GM12801 (cell line): ENCODE results near the gene ARL13B.

Experiments
- TF ChIP-seq, protein P1 (sequence below): IDR thresholded peaks from one replicate; pipeline ENCODE4 v1.5.1; 2011; ENCODE audit warnings: control low read depth; ENCODE audit not compliant: insufficient read length; ENCODE audit errors: extremely low read depth

Gene ARL13B

DNA sequence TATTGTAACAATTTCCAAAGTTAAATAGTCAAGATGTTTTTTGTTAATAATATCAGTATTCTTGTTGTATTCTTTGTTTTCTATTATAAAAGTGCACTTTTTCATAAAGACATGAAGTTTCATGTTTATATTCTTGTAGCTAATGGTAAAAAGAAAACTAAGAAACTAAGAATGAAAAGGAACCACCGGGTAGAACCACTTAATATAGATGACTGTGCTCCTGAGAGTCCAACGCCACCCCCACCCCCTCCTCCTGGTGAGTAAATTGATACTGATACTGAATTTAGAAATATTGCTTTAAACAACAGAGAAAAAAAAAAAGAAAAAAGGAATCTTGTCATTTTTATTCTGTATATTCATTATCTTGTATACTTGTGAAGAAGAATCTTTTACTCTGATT is 69.3 kb downstream of the ARL13B start:
- TF ChIP-seq, protein P1, sequence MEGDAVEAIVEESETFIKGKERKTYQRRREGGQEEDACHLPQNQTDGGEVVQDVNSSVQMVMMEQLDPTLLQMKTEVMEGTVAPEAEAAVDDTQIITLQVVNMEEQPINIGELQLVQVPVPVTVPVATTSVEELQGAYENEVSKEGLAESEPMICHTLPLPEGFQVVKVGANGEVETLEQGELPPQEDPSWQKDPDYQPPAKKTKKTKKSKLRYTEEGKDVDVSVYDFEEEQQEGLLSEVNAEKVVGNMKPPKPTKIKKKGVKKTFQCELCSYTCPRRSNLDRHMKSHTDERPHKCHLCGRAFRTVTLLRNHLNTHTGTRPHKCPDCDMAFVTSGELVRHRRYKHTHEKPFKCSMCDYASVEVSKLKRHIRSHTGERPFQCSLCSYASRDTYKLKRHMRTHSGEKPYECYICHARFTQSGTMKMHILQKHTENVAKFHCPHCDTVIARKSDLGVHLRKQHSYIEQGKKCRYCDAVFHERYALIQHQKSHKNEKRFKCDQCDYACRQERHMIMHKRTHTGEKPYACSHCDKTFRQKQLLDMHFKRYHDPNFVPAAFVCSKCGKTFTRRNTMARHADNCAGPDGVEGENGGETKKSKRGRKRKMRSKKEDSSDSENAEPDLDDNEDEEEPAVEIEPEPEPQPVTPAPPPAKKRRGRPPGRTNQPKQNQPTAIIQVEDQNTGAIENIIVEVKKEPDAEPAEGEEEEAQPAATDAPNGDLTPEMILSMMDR: no peak

DNA sequence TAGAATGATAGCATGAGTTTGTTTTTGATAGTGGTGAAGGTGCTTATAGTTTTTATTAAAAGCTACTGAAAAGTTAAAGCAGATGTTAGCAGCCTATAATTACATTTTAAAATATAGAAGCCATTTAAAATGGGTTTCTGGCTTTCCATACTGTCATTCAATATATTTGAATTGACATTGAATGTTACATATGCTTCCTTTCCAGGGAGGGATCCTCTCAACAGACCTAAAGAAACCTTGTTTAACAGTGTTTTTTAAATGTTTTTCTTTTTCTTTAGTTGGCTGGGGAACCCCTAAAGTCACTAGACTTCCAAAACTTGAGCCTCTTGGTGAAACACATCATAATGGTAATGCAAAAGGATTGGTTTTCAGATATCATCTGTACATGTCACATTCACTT is 70.6 kb downstream of the ARL13B start:
- TF ChIP-seq, protein P1: no peak

DNA sequence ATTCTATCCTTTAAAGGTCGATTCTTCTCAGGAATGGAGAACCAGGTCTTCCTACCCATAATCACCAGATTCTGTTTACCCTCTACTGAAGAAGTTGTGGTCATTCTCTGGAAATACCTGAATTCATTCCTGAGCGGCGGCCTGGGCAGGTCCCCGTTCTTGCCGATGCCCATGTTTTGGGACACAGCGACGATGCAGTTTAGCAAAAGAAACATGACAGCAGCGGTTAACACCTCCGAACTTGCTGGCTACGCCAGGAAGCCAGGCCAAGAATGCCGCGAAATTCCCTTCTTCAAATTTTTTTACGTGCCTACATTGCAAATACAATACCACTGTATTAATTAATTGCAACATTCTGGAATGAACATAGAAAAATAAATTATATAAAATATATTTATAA is 81.3 kb downstream of the ARL13B start:
- TF ChIP-seq, protein P1: no peak

DNA sequence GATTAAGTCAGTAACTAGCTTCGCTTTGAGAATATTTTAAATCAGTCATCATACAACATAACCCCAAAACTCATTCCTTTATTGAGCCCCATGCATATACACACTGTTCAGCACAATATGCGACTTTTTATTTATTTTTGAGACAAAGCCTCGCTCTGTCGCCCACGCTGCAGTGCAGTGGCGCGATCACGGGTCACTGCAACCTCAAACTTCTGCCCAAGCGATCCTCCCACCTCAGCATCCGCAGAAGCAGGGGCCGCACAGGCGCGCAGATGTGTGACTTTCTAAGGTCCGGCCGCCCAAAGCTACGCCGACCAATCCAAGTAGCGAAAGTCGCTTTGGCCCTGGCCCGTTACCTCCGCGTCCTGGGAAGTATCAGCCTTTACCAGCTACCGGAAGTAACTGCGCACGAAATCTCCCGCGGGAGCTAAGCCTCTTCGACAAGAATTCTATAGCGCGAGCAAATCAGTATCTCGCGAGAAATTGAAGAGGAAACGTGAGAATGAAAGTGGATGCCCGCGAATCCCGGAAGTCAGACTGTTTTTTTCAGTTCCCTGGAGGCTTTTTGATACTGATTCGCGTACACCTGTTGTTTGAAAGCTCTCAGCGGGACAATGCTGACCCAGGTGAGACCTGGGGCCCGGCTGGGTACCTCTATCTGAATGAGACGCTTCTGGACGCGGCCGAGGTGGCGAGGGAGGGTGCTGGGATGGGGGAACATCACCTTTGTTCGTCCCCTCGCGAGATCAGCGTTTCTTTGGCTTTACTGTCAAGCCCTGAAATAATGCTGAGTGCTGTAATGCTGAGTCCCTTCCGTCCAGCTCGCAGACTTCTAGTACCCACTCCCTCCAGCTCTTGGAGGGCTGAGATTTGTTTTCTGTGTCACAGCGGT is 82.8 kb downstream of the ARL13B start, which contains the start of the genes DHFR2 and NSUN3:
Gene DHFR2 (minus strand): TSS at position 404 of the 892 bp plus-strand sequence. CDS start 1,405 bp downstream, outside the sequence.
Gene NSUN3 (plus strand): TSS at position 549 of the 892 bp plus-strand sequence. CDS start 66 bp downstream, at position 615.
- TF ChIP-seq, protein P1: no peak

DNA sequence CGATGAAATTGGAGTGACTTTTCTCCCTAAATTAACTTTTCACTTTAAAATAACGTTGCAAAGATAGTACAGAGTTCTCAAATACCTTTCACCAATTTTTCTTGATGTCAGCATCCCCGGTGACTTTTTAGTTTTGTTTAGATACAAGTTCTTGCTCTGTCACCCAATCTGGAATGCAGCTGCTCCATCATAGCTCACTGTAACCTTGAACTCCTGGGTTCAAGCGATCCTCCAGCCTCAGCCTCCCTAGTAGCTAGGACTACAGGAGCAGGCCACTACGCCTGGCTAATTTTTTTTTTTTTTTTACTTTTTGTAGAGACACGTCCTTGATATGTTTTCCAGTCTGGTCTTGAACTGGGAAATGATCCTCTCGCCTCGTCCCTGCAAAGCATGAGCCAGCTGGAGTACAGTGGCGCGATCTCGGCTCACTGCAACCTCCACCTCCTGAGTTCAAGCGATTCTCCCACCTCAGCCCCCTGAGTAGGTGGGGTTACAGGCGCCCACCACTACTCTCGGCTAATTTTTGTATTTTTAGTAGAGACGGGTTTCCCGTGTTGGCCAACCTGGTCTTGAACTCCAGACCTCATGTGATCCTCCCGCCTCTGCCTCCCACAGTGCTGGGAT is 83.7 kb downstream of the ARL13B start:
- TF ChIP-seq, protein P1: no peak

DNA sequence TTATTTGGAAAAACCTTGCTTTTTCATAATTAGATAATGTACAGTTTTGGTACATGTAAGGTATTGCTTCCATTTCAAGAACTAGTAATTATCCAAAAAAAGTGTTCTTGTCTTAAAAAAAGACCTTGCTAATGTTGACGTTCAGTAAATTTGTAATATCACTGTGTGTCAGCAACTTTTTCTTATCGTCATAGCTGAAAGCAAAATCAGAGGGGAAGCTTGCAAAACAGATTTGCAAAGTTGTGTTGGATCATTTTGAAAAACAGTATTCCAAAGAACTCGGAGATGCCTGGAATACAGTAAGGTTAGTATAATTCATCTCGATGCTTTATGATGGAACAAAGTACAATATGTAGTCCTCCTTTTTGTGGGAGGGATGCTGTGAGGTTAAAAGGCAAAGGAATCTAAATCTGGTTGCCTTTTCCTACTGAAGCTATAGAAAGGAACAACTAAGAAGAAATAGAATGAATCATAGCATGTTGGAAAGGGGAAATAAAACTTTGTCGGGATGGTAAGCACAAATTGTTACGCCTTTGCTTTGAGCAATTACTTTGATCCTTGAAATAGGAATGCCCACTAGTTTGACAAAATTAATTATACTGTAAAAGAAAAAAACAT is 84.4 kb downstream of the ARL13B start:
- TF ChIP-seq, protein P1: no peak

DNA sequence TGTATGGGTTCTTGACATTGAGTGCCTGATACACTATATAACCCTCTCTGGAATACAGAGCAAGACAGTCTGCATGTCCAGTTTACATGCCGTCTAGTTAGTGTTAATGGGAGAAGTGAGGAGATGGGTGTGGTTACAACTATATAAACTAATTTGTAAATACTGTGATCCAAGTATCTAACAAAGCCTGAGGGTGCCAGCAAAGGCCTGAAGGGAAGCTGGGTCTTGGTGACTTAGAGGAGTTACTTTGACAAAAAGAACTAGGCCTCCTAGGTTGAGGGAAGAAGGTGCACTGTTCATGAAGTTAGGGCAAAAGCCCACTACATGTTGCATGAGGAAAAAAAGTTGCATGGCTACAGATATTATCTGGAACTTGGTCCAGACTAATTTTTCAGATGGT is 85.2 kb downstream of the ARL13B start:
- TF ChIP-seq, protein P1: no peak
